GM12878 (cell line): ENCODE measurements around the gene FSHB. TPM values are rescaled to one million over a fixed set of nuclear protein-coding genes. Genes with fewer than 3 reads are reported as not detected.

Experiments
- ATAC-seq: fragments of 200-7000 bp; cut with Tn5 transposase; 3 replicates; pipeline ENCODE4 v1.9.1; 2020; ENCODE audit warnings: mild to moderate bottlenecking, moderate library complexity
- BruUV-seq: library from RNA; stranded (reverse); fragments of 400-500 nt; replicated peaks from 2 replicates; lab custom pipeline; 2021; lab: Mats Ljungman, UMichigan
- CTCF ChIA-PET: fragments of 300-600 bp; sonication (Branson Sonifier 250); formaldehyde crosslinking; extraction: SDS; loops from one replicate; lab custom pipeline; 2021; ENCODE audit warnings: inconsistent platforms; lab: Yijun Ruan, JAX
- POLR2A ChIA-PET: fragments of 350-600 bp; formaldehyde crosslinking; extraction: SDS; loops from one replicate; lab custom pipeline; 2021; ENCODE audit warnings: inconsistent platforms; lab: Charles Lee
- RAD21 ChIA-PET: fragments of 300-600 bp; sonication (Branson Sonifier 250); formaldehyde crosslinking; loops from one replicate; lab custom pipeline; 2023; ENCODE audit warnings: antibody characterized with exemption; ENCODE audit not compliant: unreplicated experiment; lab: Charles Lee
- SMC1A ChIA-PET: fragments of 300-600 bp; sonication (Branson Sonifier 250); formaldehyde crosslinking; loops from one replicate; lab custom pipeline; 2023; ENCODE audit not compliant: unreplicated experiment, uncharacterized antibody; lab: Charles Lee
- DNase-seq: peaks from one replicate; pipeline ENCODE4 v3.0.0-alpha.2; 2011; ENCODE audit warnings: low read depth, low spot score
- FAIRE-seq: peaks from 3 replicates; lab custom pipeline; 2011; peaks lifted over from hg19 to GRCh38; lab: Jason Lieb, UNC
- H2AFZ ChIP-seq: 2 replicates; pipeline ENCODE4 v1.6.0; 2011; ENCODE audit warnings: low read depth, low read length, control low read depth; ENCODE audit not compliant: control insufficient read depth
- H3K27ac ChIP-seq: 2 replicates; pipeline ENCODE4 v1.5.1; 2011; ENCODE audit warnings: control low read depth; ENCODE audit not compliant: control insufficient read depth, insufficient read depth
- H3K27me3 ChIP-seq, 2 experiments: replicated peaks in 1 of 2; 2 replicates each; pipeline versions ENCODE4 v1.6.0 to v1.6.1; 2011; ENCODE audit warnings: low read length in 1 of 2; ENCODE audit not compliant: control insufficient read depth in 2 of 2, insufficient read depth in 2 of 2
- H3K36me3 ChIP-seq, 2 experiments: 2 replicates each; pipeline ENCODE4 v1.5.1; 2011; ENCODE audit warnings: low read length in 1 of 2; ENCODE audit not compliant: control insufficient read depth in 2 of 2, insufficient read depth in 2 of 2
- H3K4me1 ChIP-seq: 2 replicates; pipeline ENCODE4 v1.6.1; 2011; ENCODE audit warnings: mild to moderate bottlenecking, low read length, moderate library complexity, mixed read lengths; ENCODE audit not compliant: control insufficient read depth, insufficient read depth
- H3K4me2 ChIP-seq: 2 replicates; pipeline ENCODE4 v1.6.0; 2011; ENCODE audit warnings: control low read depth; ENCODE audit not compliant: control insufficient read depth, insufficient read depth
- H3K4me3 ChIP-seq: fragments of 200-600 bp; sonication (generic); 2 replicates; pipeline ENCODE4 v1.5.1; 2016
- H3K79me2 ChIP-seq: 2 replicates; pipeline ENCODE4 v1.6.0; 2011; ENCODE audit warnings: low read length; ENCODE audit not compliant: control insufficient read depth, insufficient read depth
- H3K9ac ChIP-seq: 2 replicates; pipeline ENCODE4 v1.8.0; 2011; ENCODE audit warnings: low read length, control low read depth, mixed read lengths; ENCODE audit not compliant: control insufficient read depth, insufficient read depth
- H3K9me3 ChIP-seq: replicated peaks from 3 replicates; pipeline ENCODE4 v1.5.1; 2011; ENCODE audit warnings: mild to moderate bottlenecking, low read length; ENCODE audit not compliant: control insufficient read depth, insufficient read depth
- H4K20me1 ChIP-seq: 2 replicates; pipeline ENCODE4 v1.6.0; 2011; ENCODE audit not compliant: control insufficient read depth, insufficient read depth
- BHLHE40 ChIP-seq, 2 experiments: fragments of 450-650 bp in 1 of 2; IDR thresholded peaks; 2 replicates each; pipeline ENCODE4 v1.6.1; 2011 to 2017; ENCODE audit warnings: low read depth in 2 of 2, borderline replicate concordance in 1 of 2, improper control_type of control experiment in 1 of 2, low read length in 1 of 2, mild to moderate bottlenecking in 1 of 2
- BMI1 ChIP-seq: fragments of 450-650 bp; IDR thresholded peaks from 2 replicates; pipeline ENCODE4 v1.6.1; 2016; ENCODE audit warnings: mild to moderate bottlenecking, moderate library complexity, borderline replicate concordance
- CBX3 ChIP-seq: fragments of 200-600 bp; sonication (generic); IDR thresholded peaks from 2 replicates; pipeline ENCODE4 v1.6.1; 2016; ENCODE audit warnings: low read depth, borderline replicate concordance
- CBX5 ChIP-seq: sonication (generic); IDR thresholded peaks from 2 replicates; pipeline ENCODE4 v1.6.1; 2016; ENCODE audit warnings: low read depth, moderate library complexity, mild to moderate bottlenecking, inconsistent platforms
- EGR1 ChIP-seq, 2 experiments: IDR thresholded peaks; 1 replicate in 1 of 2; 2 replicates in 1 of 2; pipeline ENCODE4 v1.6.1; 2011 to 2012; ENCODE audit warnings: low read depth in 2 of 2, low read length in 2 of 2, borderline replicate concordance in 1 of 2, mild to moderate bottlenecking in 1 of 2, moderate library complexity in 1 of 2
- FOXM1 ChIP-seq: IDR thresholded peaks from 2 replicates; pipeline ENCODE4 v1.6.1; 2012; ENCODE audit warnings: low read depth, mild to moderate bottlenecking, inconsistent platforms, low read length, moderate library complexity
- LARP7 ChIP-seq: fragments of 450-650 bp; IDR thresholded peaks from 2 replicates; pipeline ENCODE4 v1.6.1; 2017; ENCODE audit warnings: mild to moderate bottlenecking
- MEF2B ChIP-seq: fragments of 450-650 bp; IDR thresholded peaks from 2 replicates; pipeline ENCODE4 v1.6.1; 2018; ENCODE audit warnings: mild to moderate bottlenecking, moderate library complexity; ENCODE audit not compliant: partially characterized antibody, poor library complexity, severe bottlenecking
- PAX8 ChIP-seq: fragments of 450-650 bp; IDR thresholded peaks from 2 replicates; pipeline ENCODE4 v1.6.1; 2017; ENCODE audit warnings: mild to moderate bottlenecking, moderate library complexity
- RUNX3 ChIP-seq: IDR thresholded peaks from 2 replicates; pipeline ENCODE4 v1.6.1; 2012; ENCODE audit warnings: low read length, inconsistent platforms
- SMARCA5 ChIP-seq: fragments of 450-650 bp; IDR thresholded peaks from 2 replicates; pipeline ENCODE4 v1.6.1; 2017; ENCODE audit warnings: mild to moderate bottlenecking
- USF1 ChIP-seq: IDR thresholded peaks from 2 replicates; pipeline ENCODE4 v1.6.1; 2011; ENCODE audit warnings: borderline replicate concordance, low read depth, mild to moderate bottlenecking, moderate library complexity, mixed read lengths, low read length; ENCODE audit not compliant: insufficient read depth; ENCODE audit errors: extremely low read length
- ZBTB4 ChIP-seq: fragments of 450-650 bp; formaldehyde crosslinking; IDR thresholded peaks from 2 replicates; pipeline ENCODE4 v1.4.0; 2022; ENCODE audit warnings: mild to moderate bottlenecking, moderate library complexity
- ZZZ3 ChIP-seq: IDR thresholded peaks from 2 replicates; pipeline ENCODE4 v1.6.1; 2011; ENCODE audit warnings: low read depth; ENCODE audit not compliant: control insufficient read depth, insufficient read length
- WGBS: methylation state at CpG from one replicate; pipeline ENCODE4 v1.1.6; 2016; ENCODE audit warnings: low lambda C conversion rate; ENCODE audit not compliant: insufficient replicate concordance, insufficient coverage; ENCODE audit errors: missing lambda C conversion rate; 5-methylcytosine and 5-hydroxymethylcytosine counted together
- in situ Hi-C: fragments of 300-500 bp; cut with MboI; formaldehyde crosslinking; loops from 9 replicates; pipeline ENCODE4 v1.14.3; 2018; ENCODE audit warnings: mixed read lengths
- intact Hi-C: fragments of 100-400 bp; cut with micrococcal nuclease; formaldehyde crosslinking; loops from one replicate; pipeline ENCODE4 v1.14.2; 2022; ENCODE audit not compliant: unreplicated experiment
- polyA plus RNA-seq, 11 experiments: library from polyadenylated mRNA; depleted of rRNA in 4 of 11; unstranded in 6 of 11; stranded (reverse) in 5 of 11; fragments of >200 nt; fragmentation: Nextera tagmentation in 4 of 11; fragmentation: Illumina TruSeq in 1 of 11; extraction: Ambion mirVana in 4 of 11; extraction: Trizol in 1 of 11; gene quantifications; 1 replicate in 1 of 11; 2 replicates in 10 of 11; pipeline versions ENCODE4 v1.2.1 to v1.2.3, GENCODE V29; 2011 to 2016; ENCODE audit warnings: inconsistent platforms in 2 of 11, missing spikeins in 2 of 11, low read depth in 1 of 11
- total RNA-seq, 4 experiments: library from RNA; depleted of rRNA in 3 of 4; stranded (reverse); fragments of >200 nt in 3 of 4; fragmentation: Illumina TruSeq in 1 of 4; extraction: Trizol in 1 of 4; gene quantifications; 2 replicates each; pipeline versions ENCODE4 v1.2.1 to v1.2.3, GENCODE V29; 2013 to 2021
- TF ChIP-seq, protein P1 (sequence below): fragments of 450-650 bp; IDR thresholded peaks from 2 replicates; pipeline ENCODE4 v1.6.1; 2016; ENCODE audit warnings: mild to moderate bottlenecking

Gene FSHB
- total and polyA plus RNA-seq, 10 of the 15 experiments (the other 5 are each of a cell fraction or from before 2014, with no cell fraction given) = not detected

- no peak for FAIRE-seq
- ChIA-PET SMC1A (interaction anchor here (0.5 to 1.0 kb wide), 2 partner anchors 33 to 51 kb away, joined by 3 read pairs; partner anchors contain the start of gene FSHB), RAD21 (no interaction called here), POLR2A (no interaction called here), CTCF (interaction anchor here (0.9 to 1.4 kb wide), 2 partner anchors 36 to 153 kb away, joined by 3 to 4 read pairs; no protein-coding TSS in a partner anchor)
- Histone ChIP-seq H2AFZ (no peak overlapping the region; the same call in 1 of the 2 replicates), H3K4me3 (no peak overlapping the region), H3K36me3 (no peaks in the 10 kb centered on the region), H3K27ac (no peak overlapping the region), H4K20me1 (no peaks in the 10 kb centered on the region), H3K4me2 (peak overlapping the region; percentile 23; the same call in 1 of the 2 replicates), H3K79me2 (no peaks in the 10 kb centered on the region), H3K27me3 (no peaks in the 10 kb centered on the region), H3K4me1 (peaks cover 7% of the 10 kb centered on the region), H3K9me3 (no peaks in the 10 kb centered on the region), H3K9ac (no peak overlapping the region)
- peak; percentile 61 for ATAC-seq
- TF ChIP-seq ZBTB4 (CRISPR knock-in tag) (no peak), SMARCA5 (no peak), FOXM1 (no peak), ZZZ3 (no peak), USF1 (no peak), CBX5 (no peak), BMI1 (no peak), CBX3 (no peak), MEF2B (no peak), BHLHE40 (IDR thresholded peaks at IDR 0.05; ENCODE audit: borderline replicate concordance in 1 of 2, low read depth in 2 of 2, low read length in 1 of 2) (no peak), EGR1 (IDR thresholded peaks at IDR 0.05; ENCODE audit: borderline replicate concordance in 1 of 2, low read depth in 2 of 2, low read length in 2 of 2) (no peak), PAX8 (no peak), RUNX3 (no peak), LARP7 (no peak)
- TF ChIP-seq, protein P1, sequence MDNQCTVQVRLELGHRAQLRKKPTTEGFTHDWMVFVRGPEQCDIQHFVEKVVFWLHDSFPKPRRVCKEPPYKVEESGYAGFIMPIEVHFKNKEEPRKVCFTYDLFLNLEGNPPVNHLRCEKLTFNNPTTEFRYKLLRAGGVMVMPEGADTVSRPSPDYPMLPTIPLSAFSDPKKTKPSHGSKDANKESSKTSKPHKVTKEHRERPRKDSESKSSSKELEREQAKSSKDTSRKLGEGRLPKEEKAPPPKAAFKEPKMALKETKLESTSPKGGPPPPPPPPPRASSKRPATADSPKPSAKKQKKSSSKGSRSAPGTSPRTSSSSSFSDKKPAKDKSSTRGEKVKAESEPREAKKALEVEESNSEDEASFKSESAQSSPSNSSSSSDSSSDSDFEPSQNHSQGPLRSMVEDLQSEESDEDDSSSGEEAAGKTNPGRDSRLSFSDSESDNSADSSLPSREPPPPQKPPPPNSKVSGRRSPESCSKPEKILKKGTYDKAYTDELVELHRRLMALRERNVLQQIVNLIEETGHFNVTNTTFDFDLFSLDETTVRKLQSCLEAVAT = no peak
- intact Hi-C loops (no loop called here), in situ Hi-C loops (no loop called here)
- no TSS peak for BruUV-seq
- 14% methylated on average over 7 of the region's 7 CpGs for WGBS
- DNase-seq = no peak
Measured at GRCh38 chr11:30281476-30282288, 50.9 kb downstream of the FSHB start.
